ENCODE measurements around the gene SIGLEC7.

DNA sequence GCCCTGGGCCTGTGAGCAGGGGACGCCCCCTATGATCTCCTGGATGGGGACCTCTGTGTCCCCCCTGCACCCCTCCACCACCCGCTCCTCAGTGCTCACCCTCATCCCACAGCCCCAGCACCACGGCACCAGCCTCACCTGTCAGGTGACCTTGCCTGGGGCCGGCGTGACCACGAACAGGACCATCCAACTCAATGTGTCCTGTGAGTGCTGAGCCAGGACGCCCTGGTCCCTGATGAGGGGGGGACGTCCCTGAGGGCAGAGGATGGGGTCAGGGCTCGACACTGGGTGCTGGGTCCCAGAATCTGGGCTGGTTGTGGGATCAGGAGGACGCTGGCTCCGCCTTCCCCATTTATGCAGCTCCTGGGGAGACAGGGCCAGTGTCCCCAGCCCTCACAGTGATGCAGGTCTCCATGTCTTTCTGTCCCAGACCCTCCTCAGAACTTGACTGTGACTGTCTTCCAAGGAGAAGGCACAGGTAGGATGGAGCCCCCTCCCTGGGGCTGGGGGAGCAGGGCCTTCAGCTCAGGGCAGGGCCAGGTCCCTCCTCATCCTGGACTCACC is 2.5 kb downstream of the SIGLEC7 start:
- no peak for TF ChIP-seq CTCF (conservative IDR thresholded peaks at IDR 0.05; ENCODE audit: low read depth, low read length)
- TF ChIP-seq EZH2 (IDR thresholded peaks at IDR 0.05; ENCODE audit: low read length, unreplicated experiment), result no peak
- no peak for TF ChIP-seq EZH2phosphoT487 (IDR thresholded peaks at IDR 0.05; ENCODE audit: borderline replicate concordance, low read length)

Measured in PC-3 (cell line).